WTC11 (cell line): ENCODE data around the gene BAIAP3. TPM values are rescaled to one million over a fixed set of nuclear protein-coding genes. Genes with fewer than 3 reads are reported as not detected.

ENCODE experiments used
- ATAC-seq: fragments of 200-7000 bp; cut with Tn5 transposase; 2 replicates; pipeline ENCODE4 v1.10.0; 2021; ENCODE audit warnings: mild to moderate bottlenecking, moderate library complexity
- CTCF ChIA-PET: fragments of 300-600 bp; sonication (Branson Sonifier 250); formaldehyde crosslinking; loops from one replicate; lab custom pipeline; 2021; ENCODE audit warnings: antibody characterized with exemption; lab: Charles Lee
- POLR2A ChIA-PET: fragments of 350-600 bp; sonication (Branson Sonifier 250); formaldehyde crosslinking; loops from one replicate; lab custom pipeline; 2021; ENCODE audit warnings: antibody characterized with exemption; lab: Charles Lee
- DNase-seq: peaks from one replicate; pipeline ENCODE4 v3.0.0; 2021; ENCODE audit warnings: low spot score
- H3K27ac Mint-ChIP-seq: 2 replicates; pipeline ENCODE4 v1.8.0; 2021; ENCODE audit warnings: mixed read lengths
- H3K27me3 Mint-ChIP-seq: 2 replicates; pipeline ENCODE4 v1.8.0; 2021; ENCODE audit warnings: low read depth, mild to moderate bottlenecking, moderate library complexity, mixed read lengths
- H3K36me3 Mint-ChIP-seq: 2 replicates; pipeline ENCODE4 v1.8.0; 2021; ENCODE audit warnings: mixed read lengths
- H3K4me1 Mint-ChIP-seq: 2 replicates; pipeline ENCODE4 v1.8.0; 2022; ENCODE audit warnings: mixed read lengths
- H3K4me3 Mint-ChIP-seq: 2 replicates; pipeline ENCODE4 v1.8.0; 2021; ENCODE audit warnings: mild to moderate bottlenecking, moderate library complexity, mixed read lengths
- H3K9me3 Mint-ChIP-seq: 2 replicates; pipeline ENCODE4 v1.8.0; 2021; ENCODE audit warnings: mixed read lengths
- ARID4B ChIP-seq: sonication (generic); formaldehyde crosslinking; IDR thresholded peaks from 2 replicates; pipeline ENCODE4 v1.8.0; 2023; ENCODE audit warnings: missing genetic modification reagents, mild to moderate bottlenecking, borderline replicate concordance
- FOXK1 ChIP-seq: sonication (generic); formaldehyde crosslinking; IDR thresholded peaks from 2 replicates; pipeline ENCODE4 v1.8.0; 2022; ENCODE audit warnings: mild to moderate bottlenecking, moderate library complexity, missing genetic modification reagents
- IRF2 ChIP-seq: sonication (generic); formaldehyde crosslinking; IDR thresholded peaks from 2 replicates; pipeline ENCODE4 v1.8.0; 2022; ENCODE audit warnings: low read depth, missing genetic modification reagents, borderline replicate concordance
- MAX ChIP-seq: sonication (generic); formaldehyde crosslinking; IDR thresholded peaks from 2 replicates; pipeline ENCODE4 v1.8.0; 2022; ENCODE audit warnings: mild to moderate bottlenecking, missing genetic modification reagents
- MLX ChIP-seq: sonication (generic); formaldehyde crosslinking; IDR thresholded peaks from 2 replicates; pipeline ENCODE4 v1.8.1; 2023; ENCODE audit warnings: mild to moderate bottlenecking, missing genetic modification reagents, moderate library complexity
- MYBL2 ChIP-seq: sonication (generic); formaldehyde crosslinking; IDR thresholded peaks from 2 replicates; pipeline ENCODE4 v1.8.1; 2023; ENCODE audit warnings: mild to moderate bottlenecking, moderate library complexity, missing genetic modification reagents
- SP1 ChIP-seq: sonication (generic); formaldehyde crosslinking; conservative IDR thresholded peaks from 2 replicates; pipeline ENCODE4 v1.8.1; 2022; ENCODE audit warnings: missing genetic modification reagents
- STAT6 ChIP-seq: sonication (generic); formaldehyde crosslinking; conservative IDR thresholded peaks from 2 replicates; pipeline ENCODE4 v1.8.1; 2023; ENCODE audit warnings: mild to moderate bottlenecking, low read depth, missing genetic modification reagents, moderate library complexity
- ZNF317 ChIP-seq: sonication (generic); formaldehyde crosslinking; IDR thresholded peaks from 2 replicates; pipeline ENCODE4 v1.8.1; 2023; ENCODE audit warnings: low read depth, mild to moderate bottlenecking, moderate library complexity, missing genetic modification reagents, borderline replicate concordance
- ZNF512 ChIP-seq: sonication (generic); formaldehyde crosslinking; IDR thresholded peaks from 2 replicates; pipeline ENCODE4 v1.8.1; 2022; ENCODE audit warnings: missing genetic modification reagents, borderline replicate concordance
- ZNF532 ChIP-seq: fragments of 250-450 bp; sonication (Bioruptor Pico); IDR thresholded peaks from 2 replicates; pipeline ENCODE4 v1.9.0; 2021; ENCODE audit warnings: mild to moderate bottlenecking, borderline replicate concordance
- ZSCAN18 ChIP-seq: fragments of 250-450 bp; sonication (Bioruptor Pico); IDR thresholded peaks from 2 replicates; pipeline ENCODE4 v2.1.2; 2022; ENCODE audit warnings: mild to moderate bottlenecking, moderate library complexity
- total RNA-seq: library from RNA; stranded (reverse); gene quantifications from 3 replicates; pipeline ENCODE4 v1.2.3, GENCODE V29; 2021

The BAIAP3 gene
- total RNA-seq, 1 experiment from 2014 or later, result 18.8 TPM

- DNase-seq (no peak), ATAC-seq (no peak)
- peaks cover 8% of the 10 kb centered on the region for H3K4me1 Mint-ChIP-seq
- ChIA-PET CTCF (interaction anchor here (0.9 to 2.8 kb wide), 2 partner anchors 12 to 17 kb away, joined by 5 to 8 read pairs; no protein-coding TSS in a partner anchor), POLR2A (no interaction called here)
- no peaks in the 10 kb centered on the region for H3K9me3 Mint-ChIP-seq
- peak overlapping the region; percentile 77 for H3K27ac Mint-ChIP-seq
- H3K27me3 Mint-ChIP-seq, result no peaks in the 10 kb centered on the region
- H3K36me3 Mint-ChIP-seq, result peaks cover 37% of the 10 kb centered on the region
- no peak overlapping the region for H3K4me3 Mint-ChIP-seq
- TF ChIP-seq FOXK1 (0 out of 2 replicates have a peak, but pooled peaks have one; percentile 26), IRF2 (CRISPR knock-in tag) (no peak)
These were observed 20.5 kb upstream of the BAIAP3 start for GRCh38 chr16:1312903-1313302.

- H3K4me3 Mint-ChIP-seq, result no peak overlapping the region
- H3K4me1 Mint-ChIP-seq, result peaks cover 8% of the 10 kb centered on the region
- no peak for DNase-seq
- ATAC-seq, result no peak
- CTCF ChIA-PET, result interaction anchor here (2.8 kb wide), 1 partner anchor 16 kb away, joined by 8 read pairs; no protein-coding TSS in a partner anchor
- TF ChIP-seq ARID4B (CRISPR knock-in tag), result no peak
- no peak for TF ChIP-seq MYBL2 (CRISPR knock-in tag)
- peaks cover 47% of the 10 kb centered on the region for H3K36me3 Mint-ChIP-seq
- no peaks in the 10 kb centered on the region for H3K27me3 Mint-ChIP-seq
- H3K27ac Mint-ChIP-seq, result no peak overlapping the region
- H3K9me3 Mint-ChIP-seq, result no peaks in the 10 kb centered on the region
- POLR2A ChIA-PET, result no interaction called here
These were observed 19.6 kb upstream of the BAIAP3 start for GRCh38 chr16:1313721-1314369.

GRCh38 chr16:1314399-1315068 lies 18.9 kb upstream of the BAIAP3 start:
- TF ChIP-seq ZNF512 (CRISPR knock-in tag), result no peak
- TF ChIP-seq FOXK1, result no peak
- TF ChIP-seq ZNF532, result no peak
- no peak for TF ChIP-seq SP1 (CRISPR knock-in tag)
- no peak for TF ChIP-seq MLX (CRISPR knock-in tag)
- TF ChIP-seq MAX (CRISPR knock-in tag), result no peak
- TF ChIP-seq ZNF317, result no peak
- no peak for TF ChIP-seq STAT6 (CRISPR knock-in tag)
- no peak for TF ChIP-seq ZSCAN18 (CRISPR knock-in tag)
- ATAC-seq (no peak), DNase-seq (no peak)
- Mint-ChIP-seq H3K27me3 (no peaks in the 10 kb centered on the region), H3K36me3 (peaks cover 54% of the 10 kb centered on the region), H3K4me1 (peaks cover 8% of the 10 kb centered on the region), H3K4me3 (no peak overlapping the region), H3K9me3 (no peaks in the 10 kb centered on the region), H3K27ac (no peak overlapping the region)
- ChIA-PET POLR2A (no interaction called here), CTCF (interaction anchor here (0.6 to 2.8 kb wide), 2 partner anchors 16 kb away, joined by 3 to 8 read pairs; no protein-coding TSS in a partner anchor)
